Fibroblast of peridontal ligament (primary cell): ENCODE results near the gene DHRS2.
"Not testable (repeated sequence)": the region's sequence is repeated elsewhere in the genome, so short reads cannot be mapped to it uniquely, and the experiment has no call there.

Experiments used
- DNase-seq: peaks from one replicate; pipeline ENCODE4 v3.0.0-alpha.2; 2010; ENCODE audit errors: extremely low read depth

DHRS2 gene

GRCh38 chr14:23633160-23633701 lies 2.9 kb upstream of the DHRS2 start:
- DNase-seq = peak; percentile 4

- DNase-seq = not testable (repeated sequence)
These were observed 1.3 kb upstream of the DHRS2 start for GRCh38 chr14:23634698-23635412.

- DNase-seq = not testable (repeated sequence)
These were observed 1.1 kb downstream of the DHRS2 start for GRCh38 chr14:23637312-23637654.

- DNase-seq = not testable (repeated sequence)
These were observed 1.7 kb downstream of the DHRS2 start for GRCh38 chr14:23637655-23638413.

GRCh38 chr14:23638414-23639047 lies 2.4 kb downstream of the DHRS2 start:
- no peak for DNase-seq

GRCh38 chr14:23639048-23639890 lies 3.1 kb downstream of the DHRS2 start:
- DNase-seq = no peak

- peak; percentile 5 for DNase-seq
These were observed 3.8 kb downstream of the DHRS2 start for GRCh38 chr14:23639891-23640523.

GRCh38 chr14:23640524-23641141 lies 4.5 kb downstream of the DHRS2 start:
- DNase-seq = peak; percentile 60

- no peak for DNase-seq
These were observed 5.2 kb downstream of the DHRS2 start for GRCh38 chr14:23641180-23641914.

GRCh38 chr14:23641915-23642588 lies 5.9 kb downstream of the DHRS2 start:
- DNase-seq = no peak

- no peak for DNase-seq
These were observed 7.5 kb downstream of the DHRS2 start for GRCh38 chr14:23643533-23644194.

GRCh38 chr14:23644195-23644918 lies 8.2 kb downstream of the DHRS2 start:
- no peak for DNase-seq

- DNase-seq = no peak
These were observed 8.8 kb downstream of the DHRS2 start for GRCh38 chr14:23644919-23645336.

- DNase-seq = no peak
These were observed 9.3 kb downstream of the DHRS2 start for GRCh38 chr14:23645504-23645811.

- no peak for DNase-seq
These were observed 9.9 kb downstream of the DHRS2 start for GRCh38 chr14:23645812-23646647.

- DNase-seq = no peak
These were observed 10.7 kb downstream of the DHRS2 start for GRCh38 chr14:23646648-23647549.
